Vagina (tissue), 2 donors: ENCODE measurements around the gene PGM1. TPM values are rescaled to one million over a fixed set of nuclear protein-coding genes. Genes with fewer than 3 reads are reported as not detected.
A peak's percentile ranks its signal among the peaks of the same experiment; 100 is the strongest.

Experiments used
- DNase-seq, 2 donors: peaks; one replicate each; pipeline ENCODE4 v3.0.0-alpha.2; 2017; ENCODE audit errors: extremely low spot score in 2 of 2
- H3K27ac ChIP-seq: fragments of 200-600 bp; sonication (generic); one replicate; pipeline ENCODE4 v1.5.1; 2019
- H3K27me3 ChIP-seq: fragments of 200-600 bp; sonication (generic); one replicate; pipeline ENCODE4 v1.5.1; 2019
- H3K36me3 ChIP-seq, 2 donors: fragments of 200-600 bp; sonication (generic); one replicate each; pipeline ENCODE4 v1.5.1; 2017 to 2019
- H3K4me1 ChIP-seq: fragments of 200-600 bp; sonication (generic); one replicate; pipeline ENCODE4 v1.5.1; 2019
- H3K4me3 ChIP-seq, 2 donors: fragments of 200-600 bp; sonication (generic); 1 replicate in 1 of 2; 2 replicates in 1 of 2; pipeline ENCODE4 v1.5.1; 2016 to 2019
- H3K9me3 ChIP-seq: fragments of 200-600 bp; sonication (generic); one replicate; pipeline ENCODE4 v1.5.1; 2019
- POLR2A ChIP-seq, 2 donors: fragments of 450-650 bp; IDR thresholded peaks; one replicate each; pipeline ENCODE4 v1.6.1; 2017; ENCODE audit warnings: antibody characterized with exemption in 2 of 2, mild to moderate bottlenecking in 2 of 2, moderate library complexity in 2 of 2
- POLR2AphosphoS5 ChIP-seq, 2 donors: sonication (generic); formaldehyde crosslinking; IDR thresholded peaks; one replicate each; pipeline ENCODE4 v1.9.0; 2017; ENCODE audit warnings: antibody characterized with exemption in 2 of 2, mild to moderate bottlenecking in 2 of 2, low read depth in 1 of 2; ENCODE audit not compliant: insufficient read depth in 1 of 2
- intact Hi-C: fragments of 100-400 bp; cut with DNase I; formaldehyde crosslinking; loops from one replicate; pipeline ENCODE4 v1.15.1; 2023
- total RNA-seq: library from RNA; depleted of rRNA; stranded (reverse); fragments of >200 nt; gene quantifications from one replicate; pipeline ENCODE4 v1.2.3, GENCODE V29; 2016
- TF ChIP-seq, protein P1 (sequence below), 3 experiments: fragments of 450-650 bp in 2 of 3; fragments of 200-600 bp in 1 of 3; sonication (generic) in 1 of 3; IDR thresholded peaks; one replicate each; pipeline ENCODE4 v1.5.1; 2017 to 2019; ENCODE audit warnings: antibody characterized with exemption in 3 of 3, mild to moderate bottlenecking in 2 of 3, moderate library complexity in 2 of 3

PGM1 gene
- total RNA-seq, 1 donor from 2014 or later = 46.4 TPM

DNA sequence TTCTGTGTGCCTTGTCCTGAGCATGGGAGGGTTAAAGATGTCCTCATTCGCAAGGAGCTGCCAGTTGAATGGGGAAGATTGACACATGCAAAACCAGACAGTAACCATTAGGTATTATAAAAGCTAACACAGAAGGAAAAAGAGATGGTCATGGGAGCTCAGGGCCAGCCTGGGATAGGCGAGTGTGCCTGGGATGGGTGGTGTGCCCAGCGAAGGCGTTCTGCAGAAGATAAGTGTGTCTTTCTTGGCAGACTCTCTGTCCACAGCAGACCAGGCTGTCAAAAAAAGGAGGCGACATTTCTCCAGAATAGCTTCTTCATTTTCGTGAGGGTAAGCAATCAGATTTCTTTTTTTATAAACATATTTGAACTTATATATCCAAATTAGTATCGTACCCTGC is 14.1 kb downstream of the PGM1 start:
- Histone ChIP-seq H3K4me1 (no peaks in the 10 kb centered on the region), H3K9me3 (no peaks in the 10 kb centered on the region), H3K27ac (no peak overlapping the region), H3K27me3 (no peaks in the 10 kb centered on the region), H3K36me3 (no peaks in the 10 kb centered on the region), H3K4me3 (no peak overlapping the region)
- no peak for TF ChIP-seq POLR2A (IDR thresholded peaks at IDR 0.05)
- no peak for TF ChIP-seq POLR2AphosphoS5 (IDR thresholded peaks at IDR 0.05; ENCODE audit: insufficient read depth in 1 of 2, low read depth in 1 of 2)
- TF ChIP-seq, protein P1, sequence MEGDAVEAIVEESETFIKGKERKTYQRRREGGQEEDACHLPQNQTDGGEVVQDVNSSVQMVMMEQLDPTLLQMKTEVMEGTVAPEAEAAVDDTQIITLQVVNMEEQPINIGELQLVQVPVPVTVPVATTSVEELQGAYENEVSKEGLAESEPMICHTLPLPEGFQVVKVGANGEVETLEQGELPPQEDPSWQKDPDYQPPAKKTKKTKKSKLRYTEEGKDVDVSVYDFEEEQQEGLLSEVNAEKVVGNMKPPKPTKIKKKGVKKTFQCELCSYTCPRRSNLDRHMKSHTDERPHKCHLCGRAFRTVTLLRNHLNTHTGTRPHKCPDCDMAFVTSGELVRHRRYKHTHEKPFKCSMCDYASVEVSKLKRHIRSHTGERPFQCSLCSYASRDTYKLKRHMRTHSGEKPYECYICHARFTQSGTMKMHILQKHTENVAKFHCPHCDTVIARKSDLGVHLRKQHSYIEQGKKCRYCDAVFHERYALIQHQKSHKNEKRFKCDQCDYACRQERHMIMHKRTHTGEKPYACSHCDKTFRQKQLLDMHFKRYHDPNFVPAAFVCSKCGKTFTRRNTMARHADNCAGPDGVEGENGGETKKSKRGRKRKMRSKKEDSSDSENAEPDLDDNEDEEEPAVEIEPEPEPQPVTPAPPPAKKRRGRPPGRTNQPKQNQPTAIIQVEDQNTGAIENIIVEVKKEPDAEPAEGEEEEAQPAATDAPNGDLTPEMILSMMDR (IDR thresholded peaks at IDR 0.05) = no peak
- no peak for DNase-seq
- intact Hi-C loops = no loop called here

DNA sequence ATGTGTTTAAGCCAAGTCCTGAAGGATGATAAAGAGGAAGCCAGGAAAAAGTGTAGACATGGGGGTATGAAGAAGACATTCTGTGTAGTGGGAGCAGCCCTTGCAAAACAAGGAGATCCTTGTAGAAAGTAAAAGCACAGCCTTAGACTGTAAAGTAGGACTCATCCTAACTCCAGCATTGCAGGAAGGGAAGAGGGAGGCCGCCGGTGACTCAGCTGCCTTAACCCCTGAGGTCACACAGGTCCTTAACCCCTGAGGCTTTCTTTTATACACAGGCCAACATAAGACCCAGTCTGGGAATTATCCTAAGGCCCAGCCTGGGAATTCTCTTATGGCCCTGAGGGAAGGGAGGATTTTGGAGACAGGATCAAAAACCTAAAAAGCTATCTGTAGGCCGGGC is 18.0 kb downstream of the PGM1 start:
- Histone ChIP-seq H3K36me3 (no peaks in the 10 kb centered on the region), H3K4me1 (no peaks in the 10 kb centered on the region), H3K9me3 (no peaks in the 10 kb centered on the region), H3K4me3 (no peak overlapping the region), H3K27me3 (no peaks in the 10 kb centered on the region), H3K27ac (no peak overlapping the region)
- TF ChIP-seq POLR2AphosphoS5 (IDR thresholded peaks at IDR 0.05; ENCODE audit: insufficient read depth in 1 of 2, low read depth in 1 of 2) = no peak
- TF ChIP-seq, protein P1 (IDR thresholded peaks at IDR 0.05) = no peak
- no peak for TF ChIP-seq POLR2A (IDR thresholded peaks at IDR 0.05)
- no peak for DNase-seq
- intact Hi-C loops = no loop called here

DNA sequence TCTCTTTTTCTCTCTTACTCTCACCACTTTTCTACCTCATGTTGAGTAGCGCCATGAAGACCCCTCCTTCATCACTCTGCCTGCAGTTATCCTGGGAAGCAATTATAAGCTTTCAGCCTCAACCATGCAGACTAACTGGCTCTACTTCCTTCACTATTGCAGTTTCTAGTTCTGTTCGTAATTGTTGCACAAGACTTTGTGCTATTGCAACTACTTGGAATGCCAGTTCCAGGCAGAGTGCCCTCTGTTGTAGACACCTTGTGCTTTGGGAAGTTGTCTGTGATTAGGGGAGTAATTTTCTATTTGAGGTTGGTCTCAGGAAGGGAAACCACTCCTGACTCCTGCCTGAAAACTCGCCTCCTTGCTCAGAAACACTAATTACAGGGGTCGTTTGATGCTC is 19.4 kb downstream of the PGM1 start:
- intact Hi-C loops = no loop called here
- H3K4me1 ChIP-seq = no peaks in the 10 kb centered on the region
- DNase-seq = no peak
- no peak for TF ChIP-seq POLR2A (IDR thresholded peaks at IDR 0.05)
- no peak for TF ChIP-seq POLR2AphosphoS5 (IDR thresholded peaks at IDR 0.05; ENCODE audit: insufficient read depth in 1 of 2, low read depth in 1 of 2)
- TF ChIP-seq, protein P1 (IDR thresholded peaks at IDR 0.05) = no peak
- H3K4me3 ChIP-seq = no peak overlapping the region
- H3K27ac ChIP-seq = no peak overlapping the region
- H3K27me3 ChIP-seq = no peaks in the 10 kb centered on the region
- H3K9me3 ChIP-seq = no peaks in the 10 kb centered on the region
- H3K36me3 ChIP-seq = no peaks in the 10 kb centered on the region

DNA sequence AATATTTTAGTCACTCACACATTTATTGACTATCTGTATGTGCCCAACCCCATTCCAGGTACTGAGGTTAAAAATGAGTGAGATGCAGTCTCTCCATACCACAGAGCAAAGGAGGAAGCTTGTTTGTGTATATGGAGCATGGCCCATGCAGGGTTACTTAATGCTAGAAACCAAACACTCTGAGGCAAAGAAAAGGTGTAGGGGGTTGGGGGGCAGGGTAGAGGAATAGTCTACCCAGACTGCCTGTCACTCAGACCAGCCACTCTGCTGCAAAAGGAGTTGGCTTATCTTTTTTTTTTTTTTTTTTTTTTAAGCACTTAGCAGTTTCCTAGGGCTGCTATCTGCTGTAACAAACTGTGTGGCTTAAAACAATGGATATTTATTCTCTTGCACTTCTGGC is 19.8 kb downstream of the PGM1 start:
- no peak overlapping the region for H3K27ac ChIP-seq
- no peak overlapping the region for H3K4me3 ChIP-seq
- DNase-seq = no peak
- intact Hi-C loops = no loop called here
- no peaks in the 10 kb centered on the region for H3K27me3 ChIP-seq
- no peaks in the 10 kb centered on the region for H3K4me1 ChIP-seq
- H3K36me3 ChIP-seq = no peaks in the 10 kb centered on the region
- no peaks in the 10 kb centered on the region for H3K9me3 ChIP-seq
- TF ChIP-seq POLR2AphosphoS5 (IDR thresholded peaks at IDR 0.05; ENCODE audit: insufficient read depth in 1 of 2, low read depth in 1 of 2) (no peak), POLR2A (IDR thresholded peaks at IDR 0.05) (no peak)

DNA sequence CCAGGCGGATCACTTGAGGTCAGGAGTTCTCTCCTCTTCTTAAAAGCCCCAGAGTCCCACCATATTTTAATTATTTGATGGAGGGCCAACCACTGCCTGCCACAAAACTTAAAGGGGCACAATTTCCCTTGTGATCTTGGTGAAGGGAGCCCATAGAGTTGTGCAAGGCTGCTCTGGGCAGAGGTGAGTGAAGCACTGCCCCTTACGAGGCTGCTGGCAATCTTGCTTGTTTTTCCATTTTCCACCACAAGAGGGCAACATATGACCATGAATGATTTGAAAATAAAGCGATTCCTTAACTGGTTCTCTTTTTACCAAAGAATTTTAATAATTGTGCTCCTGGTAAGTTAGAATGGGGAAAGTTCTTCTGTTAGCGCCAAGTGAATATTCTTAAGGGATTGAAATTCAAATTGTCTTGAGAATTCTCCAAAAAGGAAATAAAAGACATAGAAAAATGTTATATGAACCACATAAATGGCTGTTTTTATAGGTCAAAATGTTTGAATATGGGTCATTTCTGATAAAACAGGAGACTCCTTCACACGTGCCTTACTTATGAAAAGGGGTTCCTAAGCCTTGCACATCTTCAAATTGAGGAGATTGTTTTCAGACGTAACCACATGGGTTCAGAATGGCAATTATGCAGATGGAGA is 22.7 kb downstream of the PGM1 start:
- TF ChIP-seq POLR2A (IDR thresholded peaks at IDR 0.05) (no peak), POLR2AphosphoS5 (IDR thresholded peaks at IDR 0.05; ENCODE audit: insufficient read depth in 1 of 2, low read depth in 1 of 2) (no peak)
- TF ChIP-seq, protein P1 (IDR thresholded peaks at IDR 0.05) = peak; percentile 77 to 90 (median 79)
- DNase-seq = no peak
- Histone ChIP-seq H3K27ac (no peak overlapping the region), H3K4me1 (no peaks in the 10 kb centered on the region), H3K9me3 (no peaks in the 10 kb centered on the region), H3K27me3 (no peaks in the 10 kb centered on the region), H3K4me3 (no peak overlapping the region), H3K36me3 (no peaks in the 10 kb centered on the region)
- intact Hi-C loops = loop anchor here (5.0 kb wide), 1 partner anchor 631 kb away; no protein-coding TSS in a partner anchor
